Measurements from ENCODE around the gene SPDL1. TPM values are rescaled to one million over a fixed set of nuclear protein-coding genes. Genes with fewer than 3 reads are reported as not detected.

Gene SPDL1
- total RNA-seq, 1 experiment from 2014 or later = 39.2 TPM

DNA sequence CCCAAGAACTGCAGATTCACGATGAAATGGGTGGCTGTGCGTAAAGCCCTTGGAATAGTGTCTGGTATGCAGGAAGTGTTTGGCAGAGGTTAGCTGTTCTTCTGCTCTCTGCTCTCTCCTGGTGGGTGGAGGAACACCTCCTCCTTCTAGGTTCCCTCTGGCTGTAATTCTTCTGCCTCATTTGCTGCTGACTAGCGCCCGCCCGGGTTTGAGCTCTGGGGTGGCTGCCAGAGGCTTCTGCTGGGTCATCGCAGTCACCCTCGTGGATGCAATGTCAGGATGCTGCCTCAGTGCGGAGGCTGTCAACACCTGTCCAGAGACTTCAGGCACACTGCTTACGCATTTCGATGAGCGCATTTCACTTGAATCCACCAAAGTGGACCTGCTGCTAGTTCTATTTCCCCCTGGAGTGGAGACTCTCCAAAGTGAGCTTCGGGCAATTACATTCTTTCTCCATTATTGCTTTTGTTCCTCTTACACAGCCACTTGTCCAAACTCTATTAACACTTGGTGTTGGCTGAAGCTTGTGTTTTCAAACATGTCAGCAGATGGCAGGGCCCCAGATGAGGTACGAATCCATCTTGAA is 65.2 kb downstream of the SPDL1 start:
- no peak overlapping the region for H3K4me3 ChIP-seq
- intact Hi-C loops (cut with micrococcal nuclease; ENCODE audit: unreplicated experiment) = no loop called here
- H3K9me3 ChIP-seq (ENCODE audit: insufficient read depth, low read depth) = no peaks in the 10 kb centered on the region
- no peaks in the 10 kb centered on the region for H4K20me1 ChIP-seq (ENCODE audit: insufficient read depth)
- H3K4me1 ChIP-seq (replicated peaks; ENCODE audit: insufficient read depth) = no peaks in the 10 kb centered on the region
- H3K79me2 ChIP-seq (ENCODE audit: low read depth) = no peaks in the 10 kb centered on the region
- no peaks in the 10 kb centered on the region for H3K36me3 ChIP-seq (ENCODE audit: low read depth)
- H3K27ac ChIP-seq = no peak overlapping the region
- no peaks in the 10 kb centered on the region for H3F3A ChIP-seq (ENCODE audit: insufficient read depth, low read depth)
- CTCF ChIA-PET = no interaction called here
- POLR2A ChIA-PET (ENCODE audit: unreplicated experiment) = no interaction called here
- no peaks in the 10 kb centered on the region for H3K27me3 ChIP-seq (ENCODE audit: insufficient read depth, low read depth)
- no TSS peak for BruUV-seq (replicated peaks)
- TF ChIP-seq, protein P1, sequence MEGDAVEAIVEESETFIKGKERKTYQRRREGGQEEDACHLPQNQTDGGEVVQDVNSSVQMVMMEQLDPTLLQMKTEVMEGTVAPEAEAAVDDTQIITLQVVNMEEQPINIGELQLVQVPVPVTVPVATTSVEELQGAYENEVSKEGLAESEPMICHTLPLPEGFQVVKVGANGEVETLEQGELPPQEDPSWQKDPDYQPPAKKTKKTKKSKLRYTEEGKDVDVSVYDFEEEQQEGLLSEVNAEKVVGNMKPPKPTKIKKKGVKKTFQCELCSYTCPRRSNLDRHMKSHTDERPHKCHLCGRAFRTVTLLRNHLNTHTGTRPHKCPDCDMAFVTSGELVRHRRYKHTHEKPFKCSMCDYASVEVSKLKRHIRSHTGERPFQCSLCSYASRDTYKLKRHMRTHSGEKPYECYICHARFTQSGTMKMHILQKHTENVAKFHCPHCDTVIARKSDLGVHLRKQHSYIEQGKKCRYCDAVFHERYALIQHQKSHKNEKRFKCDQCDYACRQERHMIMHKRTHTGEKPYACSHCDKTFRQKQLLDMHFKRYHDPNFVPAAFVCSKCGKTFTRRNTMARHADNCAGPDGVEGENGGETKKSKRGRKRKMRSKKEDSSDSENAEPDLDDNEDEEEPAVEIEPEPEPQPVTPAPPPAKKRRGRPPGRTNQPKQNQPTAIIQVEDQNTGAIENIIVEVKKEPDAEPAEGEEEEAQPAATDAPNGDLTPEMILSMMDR (conservative IDR thresholded peaks at IDR 0.05) = no peak
- no peak for TF ChIP-seq EZH2 (IDR thresholded peaks at IDR 0.05; ENCODE audit: low read depth)
- no peak overlapping the region for H3K4me2 ChIP-seq
- no peak overlapping the region for H2AFZ ChIP-seq
- no peaks in the 10 kb centered on the region for H3K9me2 ChIP-seq (ENCODE audit: insufficient read depth)
- peak in 1 of 2 experiments; percentile 17 for DNase-seq

GRCh38 chr5:169649486-169649885 is 65.9 kb downstream of the SPDL1 start:
- H3K36me3 ChIP-seq (ENCODE audit: low read depth) = no peaks in the 10 kb centered on the region
- H3K9me2 ChIP-seq (ENCODE audit: insufficient read depth) = no peaks in the 10 kb centered on the region
- no TSS peak for BruUV-seq (replicated peaks)
- H3K4me3 ChIP-seq = no peak overlapping the region
- H4K20me1 ChIP-seq (ENCODE audit: insufficient read depth) = no peaks in the 10 kb centered on the region
- no peaks in the 10 kb centered on the region for H3K27me3 ChIP-seq (ENCODE audit: insufficient read depth, low read depth)
- ChIA-PET POLR2A (ENCODE audit: unreplicated experiment) (no interaction called here), CTCF (no interaction called here)
- no peaks in the 10 kb centered on the region for H3K4me1 ChIP-seq (replicated peaks; ENCODE audit: insufficient read depth)
- intact Hi-C loops (cut with micrococcal nuclease; ENCODE audit: unreplicated experiment) = no loop called here
- no peaks in the 10 kb centered on the region for H3F3A ChIP-seq (ENCODE audit: insufficient read depth, low read depth)
- no peaks in the 10 kb centered on the region for H3K9me3 ChIP-seq (ENCODE audit: insufficient read depth, low read depth)
- H3K4me2 ChIP-seq = no peak overlapping the region
- TF ChIP-seq, protein P1 (conservative IDR thresholded peaks at IDR 0.05) = no peak
- no peak for TF ChIP-seq EZH2 (IDR thresholded peaks at IDR 0.05; ENCODE audit: low read depth)
- H3K79me2 ChIP-seq (ENCODE audit: low read depth) = no peaks in the 10 kb centered on the region
- no peak overlapping the region for H2AFZ ChIP-seq
- DNase-seq = no peak
- no peak overlapping the region for H3K27ac ChIP-seq

GRCh38 chr5:169650701-169651331 is 67.2 kb downstream of the SPDL1 start:
- Histone ChIP-seq H3K9me2 (ENCODE audit: insufficient read depth) (no peaks in the 10 kb centered on the region), H3K4me3 (no peak overlapping the region), H4K20me1 (ENCODE audit: insufficient read depth) (no peaks in the 10 kb centered on the region), H3K9me3 (ENCODE audit: insufficient read depth, low read depth) (no peaks in the 10 kb centered on the region), H2AFZ (no peak overlapping the region), H3K27me3 (ENCODE audit: insufficient read depth, low read depth) (no peaks in the 10 kb centered on the region), H3K27ac (no peak overlapping the region), H3K79me2 (ENCODE audit: low read depth) (no peaks in the 10 kb centered on the region), H3F3A (ENCODE audit: insufficient read depth, low read depth) (no peaks in the 10 kb centered on the region), H3K36me3 (ENCODE audit: low read depth) (no peaks in the 10 kb centered on the region), H3K4me2 (no peak overlapping the region), H3K4me1 (replicated peaks; ENCODE audit: insufficient read depth) (no peaks in the 10 kb centered on the region)
- no TSS peak for BruUV-seq (replicated peaks)
- ChIA-PET POLR2A (ENCODE audit: unreplicated experiment) (no interaction called here), CTCF (no interaction called here)
- intact Hi-C loops (cut with micrococcal nuclease; ENCODE audit: unreplicated experiment) = no loop called here
- TF ChIP-seq, protein P1 (conservative IDR thresholded peaks at IDR 0.05) = no peak
- no peak for TF ChIP-seq EZH2 (IDR thresholded peaks at IDR 0.05; ENCODE audit: low read depth)
- DNase-seq = no peak

All from PC-9 (cell line).